SK-N-MC (cell line): ENCODE measurements around the gene FGG.

Experiments
- DNase-seq: peaks from one replicate; pipeline ENCODE4 v3.0.0-alpha.2; 2011; ENCODE audit warnings: low read depth, low spot score
- H3K27ac ChIP-seq: fragments of 200-600 bp; sonication (generic); 2 replicates; pipeline ENCODE4 v1.5.1; 2016; ENCODE audit warnings: mixed run types
- H3K36me3 ChIP-seq: fragments of 200-600 bp; sonication (generic); 2 replicates; pipeline ENCODE4 v1.6.1; 2017; ENCODE audit warnings: antibody characterized with exemption, low read length, mixed read lengths; ENCODE audit not compliant: insufficient read depth
- H3K4me3 ChIP-seq: fragments of 200-600 bp; sonication (generic); 2 replicates; pipeline ENCODE4 v1.5.1; 2016
- H3K9ac ChIP-seq: fragments of 200-600 bp; sonication (generic); 2 replicates; pipeline ENCODE4 v1.8.0; 2017; ENCODE audit warnings: mixed run types, mixed read lengths; ENCODE audit not compliant: insufficient read length
- H3K9me3 ChIP-seq: fragments of 200-600 bp; sonication (generic); 2 replicates; pipeline ENCODE4 v1.6.1; 2017; ENCODE audit warnings: low read depth, mild to moderate bottlenecking, antibody characterized with exemption, low read length, moderate library complexity, mixed read lengths
- EZH2 ChIP-seq: fragments of 200-600 bp; sonication (generic); IDR thresholded peaks from one replicate; pipeline ENCODE4 v1.6.1; 2017; ENCODE audit warnings: antibody characterized with exemption
- FOXP2 ChIP-seq: optimal IDR thresholded peaks from 2 replicates; pipeline ENCODE3; 2011; ENCODE audit warnings: mild to moderate bottlenecking, moderate library complexity; ENCODE audit not compliant: insufficient read depth; ENCODE audit errors: extremely low read length, control extremely low read depth
- POLR2AphosphoS5 ChIP-seq: IDR thresholded peaks from 2 replicates; pipeline ENCODE4 v1.6.1; 2012; ENCODE audit warnings: mild to moderate bottlenecking, low read depth, low read length, borderline replicate concordance

FGG gene

GRCh38 chr4:154616731-154617130 lies 4.3 kb upstream of the FGG start:
- Histone ChIP-seq H3K36me3 (no peaks in the 10 kb centered on the region), H3K27ac (no peak overlapping the region), H3K9ac (no peak overlapping the region), H3K9me3 (no peaks in the 10 kb centered on the region), H3K4me3 (no peak overlapping the region)
- no peak for DNase-seq
- no peak for TF ChIP-seq POLR2AphosphoS5
- TF ChIP-seq EZH2: no peak
- TF ChIP-seq FOXP2: no peak

GRCh38 chr4:154616287-154616686 lies 3.8 kb upstream of the FGG start:
- DNase-seq: no peak
- Histone ChIP-seq H3K4me3 (no peak overlapping the region), H3K36me3 (no peaks in the 10 kb centered on the region), H3K27ac (no peak overlapping the region), H3K9me3 (no peaks in the 10 kb centered on the region), H3K9ac (no peak overlapping the region)
- TF ChIP-seq EZH2 (no peak), FOXP2 (no peak), POLR2AphosphoS5 (no peak)

- no peaks in the 10 kb centered on the region for H3K9me3 ChIP-seq
- no peak overlapping the region for H3K4me3 ChIP-seq
- no peaks in the 10 kb centered on the region for H3K36me3 ChIP-seq
- no peak overlapping the region for H3K9ac ChIP-seq
- no peak for DNase-seq
- no peak overlapping the region for H3K27ac ChIP-seq
- TF ChIP-seq POLR2AphosphoS5: no peak
- no peak for TF ChIP-seq EZH2
- TF ChIP-seq FOXP2: no peak
Observed at GRCh38 chr4:154615211-154615610, 2.8 kb upstream of the FGG start.

- no peak overlapping the region for H3K9ac ChIP-seq
- DNase-seq: no peak
- no peak for TF ChIP-seq FOXP2
- no peak for TF ChIP-seq POLR2AphosphoS5
- no peak for TF ChIP-seq EZH2
Observed at GRCh38 chr4:154614306-154614705, 1.9 kb upstream of the FGG start.

GRCh38 chr4:154611833-154612232 lies 623 bp downstream of the FGG start:
- Histone ChIP-seq H3K27ac (no peak overlapping the region), H3K9me3 (no peaks in the 10 kb centered on the region), H3K9ac (no peak overlapping the region), H3K36me3 (no peaks in the 10 kb centered on the region), H3K4me3 (no peak overlapping the region)
- no peak for TF ChIP-seq POLR2AphosphoS5
- no peak for TF ChIP-seq FOXP2
- TF ChIP-seq EZH2: no peak
- DNase-seq: no peak

More at GRCh38 chr4:154614306-154614705, 1.9 kb upstream of the FGG start:
- H3K36me3 ChIP-seq: no peaks in the 10 kb centered on the region
- H3K9me3 ChIP-seq: no peaks in the 10 kb centered on the region
- H3K4me3 ChIP-seq: no peak overlapping the region
- no peak overlapping the region for H3K27ac ChIP-seq

GRCh38 chr4:154610582-154610981 lies 1.9 kb downstream of the FGG start:
- no peak overlapping the region for H3K9ac ChIP-seq
- H3K9me3 ChIP-seq: no peaks in the 10 kb centered on the region
- no peak overlapping the region for H3K4me3 ChIP-seq
- TF ChIP-seq EZH2: no peak
- TF ChIP-seq FOXP2: no peak
- TF ChIP-seq POLR2AphosphoS5: no peak
- no peak for DNase-seq
- H3K36me3 ChIP-seq: no peaks in the 10 kb centered on the region
- no peak overlapping the region for H3K27ac ChIP-seq

GRCh38 chr4:154609532-154609931 lies 2.9 kb downstream of the FGG start:
- no peak for DNase-seq
- H3K4me3 ChIP-seq: no peak overlapping the region
- no peak overlapping the region for H3K9ac ChIP-seq
- H3K27ac ChIP-seq: no peak overlapping the region
- no peak for TF ChIP-seq POLR2AphosphoS5
- TF ChIP-seq EZH2: no peak
- TF ChIP-seq FOXP2: no peak
- H3K36me3 ChIP-seq: no peaks in the 10 kb centered on the region
- no peaks in the 10 kb centered on the region for H3K9me3 ChIP-seq

- no peak for TF ChIP-seq POLR2AphosphoS5
- TF ChIP-seq EZH2: no peak
- no peak for TF ChIP-seq FOXP2
- Histone ChIP-seq H3K9me3 (no peaks in the 10 kb centered on the region), H3K9ac (no peak overlapping the region), H3K4me3 (no peak overlapping the region), H3K36me3 (no peaks in the 10 kb centered on the region), H3K27ac (no peak overlapping the region)
- no peak for DNase-seq
Observed at GRCh38 chr4:154608361-154609252, 3.8 kb downstream of the FGG start.
